Vagina (tissue), 2 donors: ENCODE results near the gene TMC1.

ENCODE experiments used
- POLR2AphosphoS5 ChIP-seq, 2 donors: sonication (generic); formaldehyde crosslinking; IDR thresholded peaks; one replicate each; pipeline ENCODE4 v1.9.0; 2017; ENCODE audit warnings: antibody characterized with exemption in 2 of 2, mild to moderate bottlenecking in 2 of 2, low read depth in 1 of 2; ENCODE audit not compliant: insufficient read depth in 1 of 2
- TF ChIP-seq, protein P1 (sequence below), 3 experiments: fragments of 450-650 bp in 2 of 3; fragments of 200-600 bp in 1 of 3; sonication (generic) in 1 of 3; IDR thresholded peaks; one replicate each; pipeline ENCODE4 v1.5.1; 2017 to 2019; ENCODE audit warnings: antibody characterized with exemption in 3 of 3, mild to moderate bottlenecking in 2 of 3, moderate library complexity in 2 of 3

DNA sequence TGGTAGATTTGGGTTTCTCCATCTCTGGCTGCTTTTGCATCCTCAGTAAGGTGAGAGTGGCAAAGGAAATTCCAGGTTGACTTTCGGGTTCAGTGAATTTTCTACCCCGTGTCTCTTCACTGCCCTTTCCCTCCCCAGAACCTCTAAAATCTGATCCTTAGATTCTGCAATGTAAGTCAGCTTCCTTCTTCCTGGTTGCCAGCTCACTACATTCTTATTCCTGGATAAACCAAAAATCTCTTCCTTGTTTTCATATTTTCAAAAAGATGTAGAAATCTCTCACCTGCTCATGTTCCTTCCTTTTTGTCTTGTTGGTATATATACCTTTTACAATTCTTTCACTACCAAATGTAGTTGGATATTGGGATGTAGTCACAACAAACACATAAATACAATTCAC lies 145.8 kb downstream of the TMC1 start:
- TF ChIP-seq, protein P1, sequence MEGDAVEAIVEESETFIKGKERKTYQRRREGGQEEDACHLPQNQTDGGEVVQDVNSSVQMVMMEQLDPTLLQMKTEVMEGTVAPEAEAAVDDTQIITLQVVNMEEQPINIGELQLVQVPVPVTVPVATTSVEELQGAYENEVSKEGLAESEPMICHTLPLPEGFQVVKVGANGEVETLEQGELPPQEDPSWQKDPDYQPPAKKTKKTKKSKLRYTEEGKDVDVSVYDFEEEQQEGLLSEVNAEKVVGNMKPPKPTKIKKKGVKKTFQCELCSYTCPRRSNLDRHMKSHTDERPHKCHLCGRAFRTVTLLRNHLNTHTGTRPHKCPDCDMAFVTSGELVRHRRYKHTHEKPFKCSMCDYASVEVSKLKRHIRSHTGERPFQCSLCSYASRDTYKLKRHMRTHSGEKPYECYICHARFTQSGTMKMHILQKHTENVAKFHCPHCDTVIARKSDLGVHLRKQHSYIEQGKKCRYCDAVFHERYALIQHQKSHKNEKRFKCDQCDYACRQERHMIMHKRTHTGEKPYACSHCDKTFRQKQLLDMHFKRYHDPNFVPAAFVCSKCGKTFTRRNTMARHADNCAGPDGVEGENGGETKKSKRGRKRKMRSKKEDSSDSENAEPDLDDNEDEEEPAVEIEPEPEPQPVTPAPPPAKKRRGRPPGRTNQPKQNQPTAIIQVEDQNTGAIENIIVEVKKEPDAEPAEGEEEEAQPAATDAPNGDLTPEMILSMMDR (IDR thresholded peaks at IDR 0.05) = no peak
- TF ChIP-seq POLR2AphosphoS5 (IDR thresholded peaks at IDR 0.05; ENCODE audit: insufficient read depth in 1 of 2, low read depth in 1 of 2) = no peak
